ENCODE measurements around the gene PHAF1.

Gene PHAF1

DNA sequence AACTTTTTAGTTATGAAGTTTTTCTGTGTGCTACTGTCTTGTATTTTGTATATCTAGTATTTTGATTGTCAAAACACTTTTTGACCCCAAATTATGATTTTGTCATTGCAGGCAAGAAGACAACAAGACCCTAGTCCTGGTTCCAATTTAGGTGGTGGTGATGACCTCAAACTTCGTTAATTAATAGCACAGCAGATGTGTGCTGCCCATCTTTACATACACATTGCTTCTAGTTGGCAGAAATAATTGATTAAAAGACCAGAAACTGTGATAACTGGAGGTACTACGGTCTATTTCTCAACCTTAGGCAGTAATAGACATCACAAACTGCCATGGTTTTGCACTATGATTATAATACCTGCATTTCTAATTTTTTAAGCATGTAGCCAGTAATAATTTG lies 11.1 kb upstream of the PHAF1 start:
- TF ChIP-seq, protein P1, sequence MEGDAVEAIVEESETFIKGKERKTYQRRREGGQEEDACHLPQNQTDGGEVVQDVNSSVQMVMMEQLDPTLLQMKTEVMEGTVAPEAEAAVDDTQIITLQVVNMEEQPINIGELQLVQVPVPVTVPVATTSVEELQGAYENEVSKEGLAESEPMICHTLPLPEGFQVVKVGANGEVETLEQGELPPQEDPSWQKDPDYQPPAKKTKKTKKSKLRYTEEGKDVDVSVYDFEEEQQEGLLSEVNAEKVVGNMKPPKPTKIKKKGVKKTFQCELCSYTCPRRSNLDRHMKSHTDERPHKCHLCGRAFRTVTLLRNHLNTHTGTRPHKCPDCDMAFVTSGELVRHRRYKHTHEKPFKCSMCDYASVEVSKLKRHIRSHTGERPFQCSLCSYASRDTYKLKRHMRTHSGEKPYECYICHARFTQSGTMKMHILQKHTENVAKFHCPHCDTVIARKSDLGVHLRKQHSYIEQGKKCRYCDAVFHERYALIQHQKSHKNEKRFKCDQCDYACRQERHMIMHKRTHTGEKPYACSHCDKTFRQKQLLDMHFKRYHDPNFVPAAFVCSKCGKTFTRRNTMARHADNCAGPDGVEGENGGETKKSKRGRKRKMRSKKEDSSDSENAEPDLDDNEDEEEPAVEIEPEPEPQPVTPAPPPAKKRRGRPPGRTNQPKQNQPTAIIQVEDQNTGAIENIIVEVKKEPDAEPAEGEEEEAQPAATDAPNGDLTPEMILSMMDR (IDR thresholded peaks at IDR 0.05; ENCODE audit: borderline replicate concordance, extremely low read depth, low read length, poor library complexity, severe bottlenecking): no peak
- TF ChIP-seq EZH2 (IDR thresholded peaks at IDR 0.05; ENCODE audit: borderline replicate concordance, low read depth, low read length, severe bottlenecking): no peak
- no peak overlapping the region for H3K27ac ChIP-seq (ENCODE audit: low read length)
- DNase-seq (no peak), ATAC-seq (ENCODE audit: insufficient read depth, low read depth) (no peak)
- no peak overlapping the region for H2AFZ ChIP-seq (ENCODE audit: low read depth, low read length)
- no peak overlapping the region for H3K4me3 ChIP-seq (ENCODE audit: low read depth in 1 of 2, low read length in 2 of 2)
- H3K4me2 ChIP-seq (ENCODE audit: insufficient read depth, low read length): no peak overlapping the region
- no peaks in the 10 kb centered on the region for H3K9me3 ChIP-seq (ENCODE audit: insufficient read depth, low read length, severe bottlenecking)
- H3K27me3 ChIP-seq (ENCODE audit: insufficient read depth, low read length, poor library complexity): no peaks in the 10 kb centered on the region
- H3K36me3 ChIP-seq (ENCODE audit: insufficient read depth, low read length): peaks cover 50% of the 10 kb centered on the region
- no peaks in the 10 kb centered on the region for H3K4me1 ChIP-seq (ENCODE audit: insufficient read depth, low read length)
- H3K9ac ChIP-seq (ENCODE audit: low read depth, low read length): no peak overlapping the region
- H3K79me2 ChIP-seq (ENCODE audit: insufficient read depth, low read length): peaks cover 13% of the 10 kb centered on the region
- no peaks in the 10 kb centered on the region; the same call in 1 of the 2 replicates for H4K20me1 ChIP-seq (ENCODE audit: insufficient read depth, low read length)

DNA sequence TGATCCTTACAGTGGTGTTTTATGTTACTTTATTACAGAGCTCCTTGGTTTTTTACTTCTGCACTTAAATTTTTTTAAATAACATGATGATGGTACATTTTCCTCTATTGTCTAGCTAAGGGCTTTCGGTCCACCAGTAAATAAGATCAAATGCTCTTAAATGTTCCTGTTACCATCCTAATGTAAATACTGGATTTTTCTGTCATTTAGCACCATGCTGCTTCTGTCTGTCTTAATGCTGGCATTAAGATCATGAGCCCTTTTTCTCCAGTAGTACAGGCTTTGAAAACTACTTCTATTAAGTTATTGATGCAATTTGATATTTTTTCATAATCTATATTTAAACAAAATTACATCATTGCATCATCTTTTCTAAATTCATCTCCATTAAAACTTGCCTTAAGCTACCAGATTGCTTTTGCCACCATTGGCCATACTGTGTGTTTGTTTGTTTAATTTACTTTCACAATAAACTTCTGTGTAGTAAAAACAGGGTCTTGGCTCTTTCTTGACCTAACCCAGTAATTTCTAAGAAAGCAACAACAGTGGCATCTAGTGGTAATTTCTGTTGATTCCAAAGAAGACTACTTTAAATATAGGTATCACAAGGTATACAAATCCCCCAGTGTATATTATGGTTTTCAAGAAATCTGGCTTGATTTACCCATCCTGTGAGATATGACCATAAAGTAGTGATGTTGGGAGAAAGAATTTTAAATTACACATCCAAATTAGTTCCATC lies 9.0 kb upstream of the PHAF1 start:
- H3K79me2 ChIP-seq (ENCODE audit: insufficient read depth, low read length): no peaks in the 10 kb centered on the region
- no peaks in the 10 kb centered on the region; the same call in 1 of the 2 replicates for H4K20me1 ChIP-seq (ENCODE audit: insufficient read depth, low read length)
- H3K4me1 ChIP-seq (ENCODE audit: insufficient read depth, low read length): no peaks in the 10 kb centered on the region
- H3K9ac ChIP-seq (ENCODE audit: low read depth, low read length): no peak overlapping the region
- H2AFZ ChIP-seq (ENCODE audit: low read depth, low read length): no peak overlapping the region
- H3K4me3 ChIP-seq (ENCODE audit: low read depth in 1 of 2, low read length in 2 of 2): no peak overlapping the region
- no peaks in the 10 kb centered on the region for H3K27me3 ChIP-seq (ENCODE audit: insufficient read depth, low read length, poor library complexity)
- DNase-seq (no peak), ATAC-seq (ENCODE audit: insufficient read depth, low read depth) (no peak)
- H3K4me2 ChIP-seq (ENCODE audit: insufficient read depth, low read length): no peak overlapping the region
- TF ChIP-seq EZH2 (IDR thresholded peaks at IDR 0.05; ENCODE audit: borderline replicate concordance, low read depth, low read length, severe bottlenecking): no peak
- TF ChIP-seq, protein P1 (IDR thresholded peaks at IDR 0.05; ENCODE audit: borderline replicate concordance, extremely low read depth, low read length, poor library complexity, severe bottlenecking): peak; percentile 45
- no peaks in the 10 kb centered on the region for H3K9me3 ChIP-seq (ENCODE audit: insufficient read depth, low read length, severe bottlenecking)
- H3K36me3 ChIP-seq (ENCODE audit: insufficient read depth, low read length): peaks cover 39% of the 10 kb centered on the region
- H3K27ac ChIP-seq (ENCODE audit: low read length): no peak overlapping the region

DNA sequence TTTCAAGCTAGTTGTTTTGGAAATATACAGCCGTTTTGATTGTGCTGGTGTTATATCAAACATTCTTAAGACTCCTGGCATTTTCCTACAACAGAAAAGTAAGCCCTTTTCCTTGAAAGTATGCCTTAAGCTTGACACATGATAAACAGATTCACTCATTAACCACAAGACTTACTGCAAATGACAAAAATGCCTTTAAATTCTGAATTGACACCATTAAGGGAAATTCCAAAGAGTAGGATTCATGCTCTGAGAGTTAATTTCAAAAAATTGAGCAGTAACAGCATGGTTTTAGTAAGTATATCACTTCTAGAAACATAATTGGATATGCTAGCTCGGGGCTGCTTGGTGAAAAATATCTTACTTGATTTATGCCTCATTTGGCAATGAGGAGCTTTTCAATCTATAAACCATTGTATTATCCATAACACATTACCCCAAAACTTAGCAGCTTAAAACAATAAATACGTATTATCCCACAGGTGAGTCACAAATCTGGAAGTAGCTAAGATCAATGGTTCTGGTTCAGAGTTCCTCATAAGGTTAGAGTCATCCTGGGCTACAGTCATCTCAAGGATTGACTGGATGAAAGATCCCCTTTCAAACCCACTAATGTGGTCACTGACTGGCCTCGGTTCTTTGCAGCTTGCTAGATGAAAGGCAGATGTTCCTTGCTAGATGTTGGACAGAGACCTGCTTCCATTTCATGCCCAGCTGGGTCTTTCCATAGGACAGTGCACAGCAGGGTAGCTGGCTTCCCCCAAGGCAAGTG lies 8.2 kb upstream of the PHAF1 start:
- ATAC-seq (ENCODE audit: insufficient read depth, low read depth): no peak
- Histone ChIP-seq H3K9me3 (ENCODE audit: insufficient read depth, low read length, severe bottlenecking) (no peaks in the 10 kb centered on the region), H3K36me3 (ENCODE audit: insufficient read depth, low read length) (peaks cover 39% of the 10 kb centered on the region), H3K27me3 (ENCODE audit: insufficient read depth, low read length, poor library complexity) (no peaks in the 10 kb centered on the region), H4K20me1 (ENCODE audit: insufficient read depth, low read length) (no peaks in the 10 kb centered on the region; the same call in 1 of the 2 replicates), H2AFZ (ENCODE audit: low read depth, low read length) (no peak overlapping the region), H3K79me2 (ENCODE audit: insufficient read depth, low read length) (no peaks in the 10 kb centered on the region), H3K27ac (ENCODE audit: low read length) (no peak overlapping the region), H3K4me1 (ENCODE audit: insufficient read depth, low read length) (no peaks in the 10 kb centered on the region), H3K4me2 (ENCODE audit: insufficient read depth, low read length) (no peak overlapping the region), H3K4me3 (ENCODE audit: low read depth in 1 of 2, low read length in 2 of 2) (no peak overlapping the region), H3K9ac (ENCODE audit: low read depth, low read length) (no peak overlapping the region)
- TF ChIP-seq EZH2 (IDR thresholded peaks at IDR 0.05; ENCODE audit: borderline replicate concordance, low read depth, low read length, severe bottlenecking): no peak
- TF ChIP-seq, protein P1 (IDR thresholded peaks at IDR 0.05; ENCODE audit: borderline replicate concordance, extremely low read depth, low read length, poor library complexity, severe bottlenecking): no peak
- DNase-seq: no peak

All from DND-41 (cell line).